GM23248 (cell line): Measurements from ENCODE around the gene CSMD2.

ENCODE experiments used
- EZH2 ChIP-seq: fragments of 200-600 bp; sonication (generic); IDR thresholded peaks from 2 replicates; pipeline ENCODE4 v1.6.1; 2018; ENCODE audit warnings: antibody characterized with exemption, mild to moderate bottlenecking; ENCODE audit not compliant: insufficient read depth, poor library complexity, severe bottlenecking
- EZH2phosphoT487 ChIP-seq: fragments of 200-600 bp; sonication (generic); IDR thresholded peaks from 2 replicates; pipeline ENCODE4 v1.6.1; 2018; ENCODE audit warnings: antibody characterized with exemption, moderate library complexity, mild to moderate bottlenecking, low read depth; ENCODE audit not compliant: insufficient read depth

DNA sequence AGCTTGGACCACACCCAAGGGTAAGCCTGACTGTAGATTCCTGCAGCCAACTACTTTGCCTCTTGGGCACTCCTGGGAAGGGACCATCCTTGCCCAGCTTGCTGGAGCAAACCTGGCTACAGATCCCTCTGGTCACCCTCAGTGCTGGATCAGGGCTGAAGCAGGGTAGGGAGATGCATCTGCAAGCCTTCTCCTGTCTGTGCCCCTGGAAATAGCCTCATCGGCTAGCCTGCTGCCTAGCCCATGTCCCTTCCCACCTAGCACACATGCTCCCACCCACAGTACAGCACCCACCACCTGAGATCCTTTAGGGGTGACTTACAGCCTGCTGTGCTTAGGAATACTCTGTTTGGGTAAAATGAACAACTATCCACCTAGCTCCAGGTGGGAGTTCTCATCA lies 478.5 kb downstream of the CSMD2 start:
- TF ChIP-seq EZH2 = no peak
- no peak for TF ChIP-seq EZH2phosphoT487
